Stimulated activated CD4-positive, alpha-beta T cell treated with anti-CD3 and anti-CD28 coated beads, TNF-alpha, amount 100 ng/mL, for 24 hours (primary cell): ENCODE results near the gene CHSY1.

Experiments used
- DNase-seq, 3 experiments: peaks; one replicate each; pipeline ENCODE4 v3.0.0-alpha.2; 2020; ENCODE audit warnings: low read depth in 3 of 3

CHSY1 gene

GRCh38 chr15:101188637-101189408, 63.0 kb downstream of the CHSY1 start:
- no peak for DNase-seq

DNA sequence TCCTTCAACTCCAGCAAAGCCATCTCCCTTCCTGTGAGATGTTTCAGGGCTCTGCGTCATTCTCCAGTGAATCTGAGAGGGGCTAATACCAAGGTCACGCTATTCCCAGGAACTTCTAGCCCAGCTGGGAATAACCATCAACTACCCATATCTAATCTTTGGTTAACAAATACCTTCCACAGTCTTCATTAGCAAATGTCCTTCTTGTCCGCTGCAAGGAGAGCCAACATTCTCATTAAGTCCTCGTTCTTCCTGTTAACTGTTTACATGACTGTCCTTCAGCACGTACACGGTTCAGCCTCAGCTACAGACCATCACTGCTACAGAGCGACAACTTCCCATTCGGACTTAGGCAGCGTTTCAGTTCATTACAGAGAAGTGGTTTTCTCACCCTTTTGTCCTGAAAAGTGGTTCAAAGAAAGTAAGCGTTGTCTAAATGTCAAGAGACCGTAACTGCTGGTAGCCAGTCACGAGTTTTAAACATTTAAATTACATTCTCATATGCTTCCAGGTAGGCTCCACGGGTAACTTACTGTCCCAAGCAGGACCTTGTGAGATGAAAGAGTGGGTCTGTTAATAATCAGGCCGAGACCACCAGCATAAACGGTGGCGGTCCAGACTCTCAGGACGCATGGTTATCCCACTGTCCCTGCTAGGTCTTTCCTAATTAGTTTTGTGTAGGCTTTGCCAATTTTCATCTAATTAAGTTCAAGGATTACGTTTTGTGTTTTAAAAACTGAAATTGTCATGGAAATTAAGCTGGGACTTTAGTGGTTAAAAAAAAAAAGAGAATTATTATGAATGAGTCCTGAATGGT, 63.8 kb downstream of the CHSY1 start:
- no peak for DNase-seq

- DNase-seq: no peak
Observed at GRCh38 chr15:101185770-101186169, 66.1 kb downstream of the CHSY1 start.

DNA sequence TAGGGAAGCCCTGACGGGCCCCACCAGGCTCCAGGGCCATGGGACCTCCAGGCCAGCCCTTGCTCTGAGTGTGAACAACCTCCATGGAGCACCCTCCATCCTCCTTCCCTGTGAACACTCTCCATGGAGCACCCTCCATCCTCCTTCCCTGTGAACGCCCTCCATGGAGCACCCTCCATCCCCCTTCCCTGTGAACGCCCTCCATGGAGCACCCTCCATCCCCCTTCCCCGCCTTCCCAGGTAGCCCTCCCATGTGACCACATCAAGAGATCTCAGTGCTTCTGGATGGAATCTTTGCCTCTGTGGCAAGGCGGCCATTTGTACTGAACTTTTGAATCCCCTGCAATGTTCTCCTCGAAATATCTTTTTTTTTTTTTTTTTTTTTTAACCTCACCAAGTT, 66.5 kb downstream of the CHSY1 start:
- DNase-seq: no peak

DNA sequence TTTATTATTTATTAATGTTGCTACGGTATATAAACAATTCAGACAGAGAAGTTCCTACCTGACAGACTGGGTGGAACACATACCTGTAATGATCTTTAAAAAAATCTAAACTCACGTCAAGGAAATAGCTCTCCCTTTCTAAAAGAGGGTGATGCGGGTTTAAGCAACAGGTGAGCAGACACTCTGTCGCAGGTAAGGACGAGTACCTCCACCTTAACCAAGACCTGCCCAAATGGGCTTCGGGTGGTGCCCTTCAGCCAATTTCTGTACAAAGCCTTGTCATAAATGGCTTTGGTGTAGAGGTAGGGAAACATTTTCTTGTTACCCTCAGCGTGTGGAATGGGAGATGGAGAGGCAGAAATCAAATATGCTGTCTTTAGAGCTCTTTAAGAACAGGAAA, 67.0 kb downstream of the CHSY1 start:
- no peak for DNase-seq

- no peak for DNase-seq
Observed at GRCh38 chr15:101183931-101184305, 67.9 kb downstream of the CHSY1 start.

- no peak for DNase-seq
Observed at GRCh38 chr15:101183226-101183930, 68.5 kb downstream of the CHSY1 start.

DNA sequence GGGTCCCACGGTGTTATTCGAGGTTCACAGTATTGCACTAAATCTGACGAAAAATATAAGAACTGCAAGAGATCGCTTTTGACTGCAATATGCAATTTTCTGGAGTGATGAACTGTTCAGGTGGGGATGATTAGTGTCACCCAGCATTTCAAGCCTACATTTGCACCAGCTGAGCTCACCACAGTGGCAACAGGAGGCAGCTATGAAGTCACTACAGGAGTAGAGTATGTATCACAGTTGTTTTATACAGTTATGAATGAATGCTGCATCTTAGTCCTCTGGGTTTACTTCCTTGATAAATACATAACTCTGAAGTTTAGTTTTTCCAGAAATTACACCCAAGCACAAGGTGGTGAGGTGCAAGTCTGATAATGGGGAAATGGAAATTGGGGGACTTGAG, 69.6 kb downstream of the CHSY1 start:
- no peak for DNase-seq

GRCh38 chr15:101181349-101181748, 70.5 kb downstream of the CHSY1 start:
- DNase-seq: no peak

- no peak for DNase-seq
Observed at GRCh38 chr15:101180620-101181307, 71.1 kb downstream of the CHSY1 start.

DNA sequence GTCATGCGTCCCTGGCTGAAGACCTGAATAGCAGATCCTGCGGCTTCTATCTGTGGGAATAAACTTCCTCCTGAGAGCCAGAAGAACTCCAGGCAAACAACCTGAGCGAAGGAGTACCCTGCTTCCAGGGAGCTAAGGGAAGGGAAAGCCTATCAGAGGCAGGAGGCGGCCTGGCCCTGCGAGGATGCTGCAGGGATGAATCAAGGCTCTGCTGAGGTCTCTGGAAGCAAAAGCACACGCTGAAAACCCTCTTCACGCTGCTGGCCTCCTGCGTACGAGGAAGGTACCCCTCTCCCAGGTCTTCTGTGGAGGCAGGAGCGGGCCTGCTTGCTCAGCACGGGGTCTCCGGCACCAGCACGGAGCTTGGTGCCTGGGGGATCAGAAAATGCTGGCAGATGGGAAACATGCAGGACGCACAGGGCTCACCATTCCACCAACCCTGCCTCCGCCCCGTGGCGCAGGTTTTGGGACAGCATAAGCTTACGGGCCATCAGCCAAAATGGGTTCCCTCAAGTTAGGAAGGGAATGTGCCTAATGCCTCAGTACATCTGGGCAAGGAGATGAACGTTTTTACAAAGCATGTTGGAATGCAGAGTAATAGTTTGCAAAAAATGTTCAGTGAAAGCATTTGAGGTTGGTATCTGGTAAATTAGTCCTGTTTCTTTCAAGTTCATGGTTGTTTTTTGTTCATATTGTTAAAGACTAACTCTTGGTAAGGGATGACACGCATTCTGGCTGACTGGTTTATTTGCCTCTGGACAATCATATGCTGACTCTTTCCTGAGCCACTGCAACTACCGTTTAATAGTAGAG, 72.3 kb downstream of the CHSY1 start:
- no peak for DNase-seq

DNA sequence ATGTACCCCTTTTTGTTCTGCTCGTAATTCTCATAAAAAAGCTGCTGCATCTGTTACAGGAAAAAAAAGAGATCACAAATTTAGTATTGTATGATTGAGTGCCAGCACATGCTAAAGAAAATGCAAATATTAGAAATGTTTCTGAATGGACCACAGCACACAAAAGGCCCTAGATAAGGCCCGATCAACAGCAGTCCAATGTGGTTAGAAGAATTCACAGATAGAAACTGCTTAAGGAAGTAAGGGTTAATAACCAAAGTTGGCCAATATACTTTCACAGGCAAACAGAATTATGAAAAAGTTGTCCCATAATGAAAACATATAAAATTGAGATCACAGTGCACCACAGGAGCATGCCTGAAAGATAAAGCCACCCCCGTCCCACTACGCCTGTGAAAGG, 72.9 kb downstream of the CHSY1 start:
- DNase-seq: no peak

DNA sequence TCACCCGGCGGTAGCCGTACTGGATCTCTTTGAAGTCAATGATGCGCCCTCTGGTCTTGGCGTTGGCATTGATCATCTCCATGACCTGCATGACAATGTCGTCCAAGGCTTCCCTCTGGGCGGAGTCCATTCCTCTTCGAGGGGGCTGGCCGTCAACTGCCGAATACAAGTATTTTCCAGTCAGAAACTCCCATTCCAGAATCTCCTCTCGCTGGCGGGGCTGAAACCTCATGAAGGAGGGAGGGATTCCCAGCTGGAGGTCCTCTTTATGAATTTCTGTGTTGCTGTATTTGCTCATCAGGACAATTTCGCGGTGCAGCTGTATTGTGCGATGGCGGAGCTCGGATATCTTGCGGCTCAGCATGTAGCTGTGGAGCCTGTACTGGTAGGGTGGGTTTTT, 73.4 kb downstream of the CHSY1 start:
- DNase-seq: no peak

GRCh38 chr15:101177866-101178265, 74.0 kb downstream of the CHSY1 start:
- no peak for DNase-seq

GRCh38 chr15:101176625-101177024, 75.2 kb downstream of the CHSY1 start:
- no peak for DNase-seq

- DNase-seq: no peak
Observed at GRCh38 chr15:101175401-101175800, 76.4 kb downstream of the CHSY1 start.

- no peak for DNase-seq
Observed at GRCh38 chr15:101174152-101174920, 77.5 kb downstream of the CHSY1 start.

- DNase-seq: no peak
Observed at GRCh38 chr15:101173233-101174119, 78.4 kb downstream of the CHSY1 start.

- no peak for DNase-seq
Observed at GRCh38 chr15:101172501-101173071, 79.3 kb downstream of the CHSY1 start.
